KBM-7 (cell line): ENCODE data around the gene CHST14.

ENCODE experiments used
- DNase-seq: peaks from one replicate; pipeline ENCODE4 v3.0.0-alpha.2; 2015
- in situ Hi-C: fragments of 300-500 bp; cut with MboI; formaldehyde crosslinking; loops from 2 replicates; pipeline ENCODE4 v1.14.3; 2020; ENCODE audit warnings: low sequenced_read_pairs, low pct_unique_long_range_greater_than_20kb, mixed read lengths

The CHST14 gene

GRCh38 chr15:40511472-40512133 lies 40.8 kb downstream of the CHST14 start:
- no peak for DNase-seq

GRCh38 chr15:40512440-40512839 lies 41.7 kb downstream of the CHST14 start:
- in situ Hi-C loops: no loop called here

More at GRCh38 chr15:40511472-40512133, 40.8 kb downstream of the CHST14 start:
- in situ Hi-C loops: no loop called here

GRCh38 chr15:40513609-40514008 lies 42.8 kb downstream of the CHST14 start:
- DNase-seq: no peak
- in situ Hi-C loops: no loop called here

More at GRCh38 chr15:40512440-40512839, 41.7 kb downstream of the CHST14 start:
- no peak for DNase-seq

DNA sequence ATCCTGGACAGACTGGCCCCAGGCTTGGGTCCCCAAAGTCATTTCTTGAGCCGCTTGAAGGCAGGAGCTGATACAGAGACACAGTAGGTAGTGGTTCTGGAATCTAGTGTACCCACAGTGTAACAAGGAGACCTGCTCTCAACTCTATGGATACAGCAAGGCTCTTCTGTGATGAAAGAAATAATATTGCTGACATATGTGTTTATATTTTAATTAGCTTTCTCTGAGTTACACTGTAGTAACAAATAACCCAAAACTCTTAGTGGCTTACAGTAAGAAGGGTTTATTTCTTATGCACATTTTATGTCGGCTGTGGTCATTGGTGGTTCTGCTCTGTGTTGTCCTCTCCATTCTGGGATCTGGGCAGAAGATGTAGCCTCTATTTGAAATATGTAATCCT lies 45.5 kb downstream of the CHST14 start:
- in situ Hi-C loops: no loop called here
- DNase-seq: no peak
